PFSK-1 (cell line): ENCODE results near the gene CFAP74.

Source experiments
- FOXP2 ChIP-seq: optimal IDR thresholded peaks from 2 replicates; pipeline ENCODE3; 2011; ENCODE audit warnings: borderline replicate concordance, control low read depth, inconsistent platforms; ENCODE audit not compliant: insufficient read depth; ENCODE audit errors: extremely low read length, extremely low read depth
- POLR2AphosphoS5 ChIP-seq: IDR thresholded peaks from 2 replicates; pipeline ENCODE4 v1.6.1; 2012; ENCODE audit warnings: low read depth, mild to moderate bottlenecking, control low read depth, low read length, moderate library complexity
- SIN3A ChIP-seq: IDR thresholded peaks from 2 replicates; pipeline ENCODE4 v1.6.1; 2012; ENCODE audit warnings: mild to moderate bottlenecking, low read length, moderate library complexity, borderline replicate concordance; ENCODE audit not compliant: insufficient read depth
- TAF1 ChIP-seq: IDR thresholded peaks from 2 replicates; pipeline ENCODE4 v1.6.1; 2012; ENCODE audit warnings: low read length, control low read depth, borderline replicate concordance; ENCODE audit not compliant: insufficient read depth
- TF ChIP-seq, protein P1 (sequence below), 2 experiments: IDR thresholded peaks; 2 replicates each; pipeline versions ENCODE4 v1.6.1 to v1.8.0; 2011 to 2012; ENCODE audit warnings: low read depth in 2 of 2, low read length in 2 of 2, control low read depth in 1 of 2, inconsistent platforms in 1 of 2, mild to moderate bottlenecking in 1 of 2, moderate library complexity in 1 of 2; ENCODE audit not compliant: insufficient read depth in 1 of 2

CFAP74 gene

DNA sequence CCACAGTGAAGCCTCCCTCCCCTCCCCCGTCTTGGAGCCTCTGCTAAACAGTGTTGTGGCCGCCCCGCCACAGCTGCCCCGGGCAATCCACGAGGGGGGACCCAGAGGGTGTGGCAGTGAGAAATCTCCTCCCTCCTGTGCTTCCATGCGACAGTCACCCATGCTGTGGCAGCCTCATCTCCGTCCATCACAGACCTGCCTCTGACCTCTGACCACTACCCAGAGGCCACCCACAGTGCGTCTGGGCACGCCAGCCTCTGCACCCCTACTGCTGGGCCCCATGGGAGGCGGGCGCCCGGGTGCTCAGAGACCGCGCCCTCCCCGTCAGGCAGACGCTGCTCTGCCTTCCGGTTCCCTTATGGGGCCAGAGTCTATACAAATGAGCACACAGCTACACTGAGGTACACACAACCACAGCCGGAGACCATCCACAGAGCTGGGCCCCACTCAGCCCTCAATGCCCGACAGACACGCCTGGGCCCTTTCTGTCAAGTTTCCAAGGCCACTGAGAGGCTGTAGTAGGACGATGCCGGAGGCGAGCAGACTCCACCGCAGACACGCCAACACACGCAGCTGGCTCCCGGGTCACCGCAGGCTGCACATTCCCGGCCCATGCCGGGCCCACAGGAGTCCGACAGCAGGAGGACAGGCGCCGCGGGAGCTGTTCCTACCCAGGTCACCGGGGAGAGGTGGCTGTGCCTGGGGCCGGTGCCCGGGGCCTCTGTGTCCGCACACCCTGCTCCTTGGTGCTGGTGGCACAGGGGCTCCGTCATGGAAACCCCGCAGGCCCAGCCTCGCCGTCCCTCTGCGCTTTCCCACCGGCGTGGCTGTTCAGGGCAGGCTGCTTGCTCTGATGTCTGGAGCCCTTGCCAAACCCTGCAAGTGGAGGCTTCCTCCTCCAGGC is 60.6 kb downstream of the CFAP74 start:
- no peak for TF ChIP-seq POLR2AphosphoS5
- TF ChIP-seq, protein P1, sequence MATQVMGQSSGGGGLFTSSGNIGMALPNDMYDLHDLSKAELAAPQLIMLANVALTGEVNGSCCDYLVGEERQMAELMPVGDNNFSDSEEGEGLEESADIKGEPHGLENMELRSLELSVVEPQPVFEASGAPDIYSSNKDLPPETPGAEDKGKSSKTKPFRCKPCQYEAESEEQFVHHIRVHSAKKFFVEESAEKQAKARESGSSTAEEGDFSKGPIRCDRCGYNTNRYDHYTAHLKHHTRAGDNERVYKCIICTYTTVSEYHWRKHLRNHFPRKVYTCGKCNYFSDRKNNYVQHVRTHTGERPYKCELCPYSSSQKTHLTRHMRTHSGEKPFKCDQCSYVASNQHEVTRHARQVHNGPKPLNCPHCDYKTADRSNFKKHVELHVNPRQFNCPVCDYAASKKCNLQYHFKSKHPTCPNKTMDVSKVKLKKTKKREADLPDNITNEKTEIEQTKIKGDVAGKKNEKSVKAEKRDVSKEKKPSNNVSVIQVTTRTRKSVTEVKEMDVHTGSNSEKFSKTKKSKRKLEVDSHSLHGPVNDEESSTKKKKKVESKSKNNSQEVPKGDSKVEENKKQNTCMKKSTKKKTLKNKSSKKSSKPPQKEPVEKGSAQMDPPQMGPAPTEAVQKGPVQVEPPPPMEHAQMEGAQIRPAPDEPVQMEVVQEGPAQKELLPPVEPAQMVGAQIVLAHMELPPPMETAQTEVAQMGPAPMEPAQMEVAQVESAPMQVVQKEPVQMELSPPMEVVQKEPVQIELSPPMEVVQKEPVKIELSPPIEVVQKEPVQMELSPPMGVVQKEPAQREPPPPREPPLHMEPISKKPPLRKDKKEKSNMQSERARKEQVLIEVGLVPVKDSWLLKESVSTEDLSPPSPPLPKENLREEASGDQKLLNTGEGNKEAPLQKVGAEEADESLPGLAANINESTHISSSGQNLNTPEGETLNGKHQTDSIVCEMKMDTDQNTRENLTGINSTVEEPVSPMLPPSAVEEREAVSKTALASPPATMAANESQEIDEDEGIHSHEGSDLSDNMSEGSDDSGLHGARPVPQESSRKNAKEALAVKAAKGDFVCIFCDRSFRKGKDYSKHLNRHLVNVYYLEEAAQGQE (IDR thresholded peaks at IDR 0.05; ENCODE audit: insufficient read depth in 1 of 2, low read depth in 2 of 2, low read length in 2 of 2): no peak

DNA sequence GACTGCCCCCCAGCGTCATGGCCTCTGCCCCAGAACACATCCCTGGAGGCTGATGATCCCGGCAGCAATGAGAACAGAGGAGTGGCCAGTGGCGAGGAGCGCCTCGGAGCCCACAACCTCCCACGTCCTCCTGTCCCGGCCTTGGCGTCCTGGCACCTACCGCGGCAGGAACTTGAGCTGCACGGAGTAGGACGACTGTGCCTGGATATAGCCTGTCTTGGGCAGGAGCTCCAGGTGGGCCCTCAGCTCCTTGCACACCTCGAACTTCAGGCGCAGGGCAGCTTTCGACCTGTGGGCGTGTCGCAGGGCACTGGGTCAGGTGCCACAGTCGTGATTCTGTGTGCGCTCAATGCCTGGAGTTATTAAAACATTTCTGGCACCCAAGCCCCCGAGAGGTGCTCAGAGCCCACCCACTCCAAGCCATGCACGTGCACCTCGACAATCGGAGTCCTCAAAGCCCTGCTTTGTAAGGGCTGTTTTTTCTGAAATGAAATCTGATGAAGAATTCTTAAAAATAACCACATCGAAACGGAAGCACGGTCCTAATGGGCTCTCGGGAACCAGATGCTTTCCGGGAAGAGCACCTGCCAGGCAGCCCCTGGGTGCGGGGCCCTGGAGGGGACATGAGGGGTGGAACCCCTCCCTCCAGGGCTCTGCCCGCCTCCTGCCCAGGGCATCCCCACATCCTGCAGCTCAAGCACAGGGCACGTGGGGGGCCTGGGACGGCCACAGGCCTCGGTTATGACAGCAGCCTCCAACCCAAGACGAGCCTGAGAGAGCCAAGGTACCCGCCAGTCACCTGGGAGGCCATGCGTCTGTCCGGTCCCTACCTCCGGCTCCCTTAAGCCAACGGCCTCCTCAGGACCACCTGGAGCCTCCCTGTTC is 61.5 kb downstream of the CFAP74 start:
- TF ChIP-seq FOXP2 (no peak), POLR2AphosphoS5 (no peak), SIN3A (no peak), TAF1 (no peak)
- TF ChIP-seq, protein P1 (IDR thresholded peaks at IDR 0.05; ENCODE audit: insufficient read depth in 1 of 2, low read depth in 2 of 2, low read length in 2 of 2): no peak

DNA sequence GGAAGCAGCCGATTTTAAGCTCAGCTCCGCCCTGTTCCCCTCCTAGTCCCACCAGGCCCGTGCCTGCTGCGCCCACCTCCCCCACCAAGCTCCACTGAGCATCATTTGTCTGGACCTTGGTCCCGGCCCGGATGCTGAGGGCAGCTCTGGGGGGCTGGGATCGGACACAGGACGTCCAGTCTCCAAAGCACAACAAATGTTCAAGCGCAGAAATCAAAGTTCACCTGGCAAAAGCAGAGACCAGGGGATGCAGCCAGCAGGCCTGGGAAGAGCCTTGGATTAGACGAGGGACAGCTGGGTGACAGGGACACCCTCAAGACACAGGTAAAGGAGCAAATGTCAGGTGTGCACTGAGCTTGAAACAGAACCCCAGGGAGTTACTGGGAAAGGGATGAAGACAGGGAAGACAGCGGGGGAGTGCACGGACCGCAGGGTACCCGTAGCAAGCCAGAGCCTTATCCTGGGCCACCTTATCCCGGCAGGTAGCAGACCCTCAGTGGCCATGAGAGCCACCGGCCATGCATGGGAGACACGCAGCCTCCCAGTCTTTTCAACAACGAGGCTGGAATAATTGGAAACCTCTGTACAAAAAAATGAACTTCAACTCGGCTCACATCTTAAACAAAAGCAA is 62.3 kb downstream of the CFAP74 start:
- TF ChIP-seq FOXP2 (no peak), TAF1 (no peak), POLR2AphosphoS5 (no peak), SIN3A (no peak)
- TF ChIP-seq, protein P1 (IDR thresholded peaks at IDR 0.05; ENCODE audit: insufficient read depth in 1 of 2, low read depth in 2 of 2, low read length in 2 of 2): no peak

DNA sequence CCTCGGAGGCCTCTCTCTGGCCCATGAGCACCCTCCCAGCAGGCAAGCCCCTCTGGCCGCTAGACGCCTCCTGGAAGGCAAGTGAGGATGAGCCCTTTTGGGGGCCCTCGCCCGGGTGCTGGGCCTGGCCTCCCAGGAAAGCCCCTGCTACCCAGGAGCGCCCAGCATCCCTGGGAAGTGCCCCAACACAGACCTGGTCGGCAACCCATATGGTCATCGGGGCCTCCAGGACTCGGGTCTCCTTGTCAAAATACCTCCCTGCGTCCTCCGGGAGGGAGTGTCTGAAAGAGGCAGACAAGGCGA is 63.5 kb downstream of the CFAP74 start:
- TF ChIP-seq FOXP2: no peak
- no peak for TF ChIP-seq POLR2AphosphoS5
- no peak for TF ChIP-seq SIN3A
- TF ChIP-seq, protein P1 (IDR thresholded peaks at IDR 0.05; ENCODE audit: insufficient read depth in 1 of 2, low read depth in 2 of 2, low read length in 2 of 2): no peak
- TF ChIP-seq TAF1: no peak
